IMR-90 (cell line): ENCODE data around the gene MID1. TPM values are rescaled to one million over a fixed set of nuclear protein-coding genes. Genes with fewer than 3 reads are reported as not detected.
A peak's percentile ranks its signal among the peaks of the same experiment; 100 is the strongest.

Source experiments
- ATAC-seq: fragments of 200-7000 bp; cut with Tn5 transposase; 2 replicates; pipeline ENCODE4 v1.9.1; 2020; ENCODE audit warnings: low read depth, mild to moderate bottlenecking, moderate library complexity
- BruUV-seq: library from RNA; stranded (reverse); fragments of 400-500 nt; replicated peaks from 2 replicates; lab custom pipeline; 2021; lab: Mats Ljungman, UMichigan
- CTCF ChIA-PET: fragments of 300-600 bp; formaldehyde crosslinking; extraction: SDS; loops from one replicate; lab custom pipeline; 2021; ENCODE audit warnings: antibody characterized with exemption; lab: Yijun Ruan, JAX
- POLR2A ChIA-PET: fragments of 300-600 bp; sonication (Branson Sonifier 250); formaldehyde crosslinking; loops from one replicate; lab custom pipeline; 2022; ENCODE audit warnings: antibody characterized with exemption; ENCODE audit not compliant: unreplicated experiment; lab: Charles Lee
- DNase-seq: peaks from one replicate; pipeline ENCODE4 v3.0.0; 2013
- H2AFZ ChIP-seq: replicated peaks from 2 replicates; pipeline ENCODE3; 2013; ENCODE audit warnings: low read length, mild to moderate bottlenecking; ENCODE audit not compliant: poor library complexity
- H2AK5ac ChIP-seq: 2 replicates; pipeline ENCODE4 v1.6.1; 2013; ENCODE audit warnings: low read depth, low read length, inconsistent platforms
- H2AK9ac ChIP-seq: replicated peaks from 2 replicates; pipeline ENCODE3; 2013; ENCODE audit warnings: mild to moderate bottlenecking, low read depth, low read length, moderate library complexity; ENCODE audit not compliant: poor library complexity
- H2BK120ac ChIP-seq: 2 replicates; pipeline ENCODE4 v1.6.1; 2013; ENCODE audit warnings: low read depth, low read length, inconsistent platforms
- H2BK15ac ChIP-seq: 3 replicates; pipeline ENCODE4 v1.6.1; 2013; ENCODE audit warnings: low read depth, low read length, inconsistent platforms
- H2BK20ac ChIP-seq: 2 replicates; pipeline ENCODE4 v1.6.1; 2013; ENCODE audit warnings: low read depth, mild to moderate bottlenecking, inconsistent platforms, low read length, moderate library complexity
- H2BK5ac ChIP-seq: 2 replicates; pipeline ENCODE4 v1.6.1; 2013; ENCODE audit warnings: mild to moderate bottlenecking, low read depth, low read length, inconsistent platforms; ENCODE audit not compliant: poor library complexity, severe bottlenecking
- H3K14ac ChIP-seq: replicated peaks from 2 replicates; pipeline ENCODE4 v1.6.1; 2013; ENCODE audit warnings: low read depth, low read length, inconsistent platforms
- H3K18ac ChIP-seq: 2 replicates; pipeline ENCODE4 v1.6.1; 2013; ENCODE audit warnings: low read depth, low read length, control low read depth
- H3K23ac ChIP-seq: 2 replicates; pipeline ENCODE4 v1.6.1; 2013; ENCODE audit warnings: low read depth, low read length, inconsistent platforms
- H3K27ac ChIP-seq: 2 replicates; pipeline ENCODE4 v1.5.1; 2013; ENCODE audit warnings: mild to moderate bottlenecking, control low read depth, low read length; ENCODE audit not compliant: insufficient read depth
- H3K27me3 ChIP-seq: 2 replicates; pipeline ENCODE4 v1.6.1; 2013; ENCODE audit warnings: low read length; ENCODE audit not compliant: control insufficient read depth, insufficient read depth
- H3K36me3 ChIP-seq: 2 replicates; pipeline ENCODE4 v1.6.1; 2013; ENCODE audit warnings: low read length, mixed read lengths; ENCODE audit not compliant: control insufficient read depth, insufficient read depth
- H3K4ac ChIP-seq: 2 replicates; pipeline ENCODE4 v1.6.1; 2013; ENCODE audit warnings: low read depth, low read length, inconsistent platforms
- H3K4me1 ChIP-seq: 2 replicates; pipeline ENCODE4 v1.6.1; 2013; ENCODE audit warnings: low read length, mixed read lengths; ENCODE audit not compliant: control insufficient read depth, insufficient read depth
- H3K4me2 ChIP-seq: 2 replicates; pipeline ENCODE4 v1.6.1; 2013; ENCODE audit warnings: low read depth, mild to moderate bottlenecking, control low read depth, low read length, moderate library complexity
- H3K4me3 ChIP-seq: 2 replicates; pipeline ENCODE4 v1.5.1; 2013; ENCODE audit warnings: low read depth, mild to moderate bottlenecking, control low read depth, low read length, moderate library complexity; ENCODE audit not compliant: insufficient read depth
- H3K56ac ChIP-seq: 2 replicates; pipeline ENCODE4 v1.6.1; 2013; ENCODE audit warnings: low read length, inconsistent platforms; ENCODE audit not compliant: insufficient read depth; ENCODE audit errors: extremely low read depth
- H3K79me1 ChIP-seq, 2 experiments: 2 replicates each; pipeline ENCODE4 v1.6.1; 2013; ENCODE audit warnings: low read length in 2 of 2, inconsistent platforms in 1 of 2, low read depth in 1 of 2
- H3K9ac ChIP-seq: 2 replicates; pipeline ENCODE4 v1.6.1; 2013; ENCODE audit warnings: low read depth, low read length, control low read depth
- H3K9me1 ChIP-seq: 2 replicates; pipeline ENCODE4 v1.6.1; 2013; ENCODE audit warnings: low read length, inconsistent platforms; ENCODE audit not compliant: insufficient read depth
- H3K9me3 ChIP-seq: 2 replicates; pipeline ENCODE4 v1.6.1; 2013; ENCODE audit warnings: low read length; ENCODE audit not compliant: control insufficient read depth, insufficient read depth
- H4K20me1 ChIP-seq: 2 replicates; pipeline ENCODE4 v1.6.1; 2013; ENCODE audit warnings: low read length, inconsistent platforms; ENCODE audit not compliant: insufficient read depth
- H4K5ac ChIP-seq: 2 replicates; pipeline ENCODE4 v1.6.1; 2013; ENCODE audit warnings: mild to moderate bottlenecking, low read depth, low read length, control low read depth
- H4K8ac ChIP-seq, 2 experiments: 2 replicates each; pipeline ENCODE4 v1.6.1; 2013; ENCODE audit warnings: low read depth in 2 of 2, low read length in 2 of 2, control low read depth in 1 of 2, inconsistent platforms in 1 of 2
- H4K91ac ChIP-seq: 2 replicates; pipeline ENCODE4 v1.6.1; 2013; ENCODE audit warnings: low read depth, low read length, inconsistent platforms; ENCODE audit not compliant: insufficient read depth
- CEBPB ChIP-seq: IDR thresholded peaks from 2 replicates; pipeline ENCODE4 v1.6.1; 2012; ENCODE audit warnings: low read depth, low read length, improper control_type of control experiment
- CTCF ChIP-seq: conservative IDR thresholded peaks from 2 replicates; pipeline ENCODE4 v1.5.1; 2012; ENCODE audit warnings: mild to moderate bottlenecking, low read depth, low read length, improper control_type of control experiment
- ELK1 ChIP-seq: fragments of 150-350 bp; IDR thresholded peaks from 2 replicates; pipeline ENCODE4 v1.6.1; 2016; ENCODE audit warnings: low read depth, mild to moderate bottlenecking, low read length, moderate library complexity, borderline replicate concordance
- MAFK ChIP-seq: IDR thresholded peaks from 2 replicates; pipeline ENCODE4 v1.6.1; 2012; ENCODE audit warnings: low read depth, low read length, improper control_type of control experiment
- MAZ ChIP-seq: IDR thresholded peaks from 2 replicates; pipeline ENCODE4 v1.6.1; 2012; ENCODE audit warnings: low read depth, mild to moderate bottlenecking, low read length, improper control_type of control experiment, moderate library complexity, borderline replicate concordance
- MXI1 ChIP-seq: IDR thresholded peaks from 2 replicates; pipeline ENCODE4 v1.6.1; 2012; ENCODE audit warnings: low read depth, mild to moderate bottlenecking, low read length, moderate library complexity, borderline replicate concordance
- POLR2A ChIP-seq: IDR thresholded peaks from 2 replicates; pipeline ENCODE4 v1.6.1; 2012; ENCODE audit warnings: mild to moderate bottlenecking, low read depth, low read length
- RAD21 ChIP-seq: IDR thresholded peaks from 2 replicates; pipeline ENCODE4 v1.6.1; 2012; ENCODE audit warnings: low read length, improper control_type of control experiment
- USF2 ChIP-seq: fragments of 150-350 bp; IDR thresholded peaks from 2 replicates; pipeline ENCODE4 v1.6.1; 2017; ENCODE audit warnings: mild to moderate bottlenecking, antibody characterized with exemption, low read length, low read depth
- WGBS, 2 experiments: methylation state at CpG; one replicate each; pipeline versions ENCODE4 v1.1.5 to v1.1.7; 2013; ENCODE audit warnings: missing lambda C conversion rate in 2 of 2; ENCODE audit not compliant: insufficient read length in 1 of 2; ENCODE audit errors: extremely low coverage in 2 of 2; 5-methylcytosine and 5-hydroxymethylcytosine counted together
- dilution Hi-C: fragments of 300-500 bp; cut with HindIII; formaldehyde crosslinking; loops from one replicate; pipeline ENCODE4 v1.14.3; 2018; ENCODE audit warnings: low sequenced_read_pairs; ENCODE audit not compliant: unreplicated experiment
- in situ Hi-C: fragments of 300-500 bp; cut with MboI; formaldehyde crosslinking; loops from 3 replicates; pipeline ENCODE4 v1.14.3; 2019; ENCODE audit warnings: low sequenced_read_pairs, inconsistent platforms, mixed read lengths
- intact Hi-C: fragments of 100-400 bp; cut with micrococcal nuclease; formaldehyde crosslinking; loops from 2 replicates; pipeline ENCODE4 v1.10.0; 2022
- polyA plus RNA-seq, 3 experiments: library from polyadenylated mRNA; depleted of rRNA; stranded (reverse); fragments of >200 nt; gene quantifications; 2 replicates each; pipeline ENCODE4 v1.2.3, GENCODE V29; 2012; ENCODE audit warnings: low replicate concordance in 1 of 3
- total RNA-seq: library from RNA; depleted of rRNA; stranded (reverse); fragments of >200 nt; gene quantifications from 2 replicates; pipeline ENCODE4 v1.2.3, GENCODE V29; 2012

The MID1 gene
- total and polyA plus RNA-seq, 2 of the 4 experiments (the other 2 are of a cell fraction), result 37.2 to 106 TPM

GRCh38 chrX:10569946-10570345, 50.4 kb downstream of the MID1 start:
- no TSS peak for BruUV-seq
- Histone ChIP-seq H3K14ac (peak overlapping the region; percentile 18), H3K4me3 (no peak overlapping the region), H2BK5ac (peak overlapping the region; percentile 79), H3K56ac (no peak overlapping the region), H3K36me3 (peaks cover 7% of the 10 kb centered on the region), H4K91ac (peak overlapping the region; percentile 49), H3K4me2 (no peak overlapping the region), H3K9me3 (peaks cover 10% of the 10 kb centered on the region), H3K27ac (peak overlapping the region; percentile 98), H2AK9ac (no peak overlapping the region), H3K4ac (peak overlapping the region; percentile 49), H2AK5ac (peak overlapping the region; percentile 45; the same call in 1 of the 2 replicates), H3K9me1 (peaks cover 5% of the 10 kb centered on the region; the same call in 1 of the 2 replicates), H3K18ac (peak overlapping the region; percentile 86), H2AFZ (no peak overlapping the region), H4K8ac (peak overlapping the region; percentile 52 to 75; a peak in 2 of 4 replicates), H2BK120ac (peak overlapping the region; percentile 89), H3K79me1 (peaks cover 16 to 52% of the 10 kb centered on the region in 2 experiments), H3K27me3 (no peaks in the 10 kb centered on the region), H4K5ac (peak overlapping the region; percentile 69; the same call in 1 of the 2 replicates), H3K23ac (peak overlapping the region; percentile 82), H3K9ac (0 out of 2 replicates have a peak overlapping the region, but pooled peaks have one; percentile 29), H3K4me1 (peaks cover 15% of the 10 kb centered on the region), H2BK15ac (peak overlapping the region; percentile 40; the same call in 2 of the 3 replicates), H2BK20ac (peak overlapping the region; percentile 40), H4K20me1 (no peaks in the 10 kb centered on the region)
- DNase-seq (peak; percentile 65), ATAC-seq (peak; percentile 46)
- dilution Hi-C loops (no loop called here), in situ Hi-C loops (no loop called here), intact Hi-C loops (no loop called here)
- no peak for TF ChIP-seq RAD21
- no peak for TF ChIP-seq MAZ
- TF ChIP-seq MXI1, result 0 out of 2 replicates have a peak, but pooled peaks have one; percentile 57
- no peak for TF ChIP-seq POLR2A
- TF ChIP-seq CTCF, result no peak
- no peak for TF ChIP-seq MAFK
- TF ChIP-seq ELK1, result no peak
- TF ChIP-seq USF2, result no peak
- TF ChIP-seq CEBPB, result no peak
- WGBS, 2 experiments, result 50 to 100% methylated on average over 1 of the region's 4 CpGs
- CTCF ChIA-PET, result no interaction called here
- POLR2A ChIA-PET, result no interaction called here
